Endothelial cell of umbilical vein (primary cell): ENCODE data around the gene LCN9. TPM values are rescaled to one million over a fixed set of nuclear protein-coding genes. Genes with fewer than 3 reads are reported as not detected.

ENCODE experiments used
- BruUV-seq: library from RNA; stranded (reverse); fragments of 400-500 nt; replicated peaks from 2 replicates; lab custom pipeline; 2021; lab: Mats Ljungman, UMichigan
- CTCF ChIA-PET: fragments of 300-600, 350-600 bp; sonication (Branson Sonifier 250); formaldehyde crosslinking; loops from one replicate; lab custom pipeline; 2021; ENCODE audit warnings: antibody characterized with exemption, inconsistent platforms; lab: Charles Lee
- POLR2A ChIA-PET: fragments of 300-600, 350-600 bp; sonication (Branson Sonifier 250); formaldehyde crosslinking; loops from one replicate; lab custom pipeline; 2021; ENCODE audit warnings: antibody characterized with exemption, inconsistent platforms; lab: Charles Lee
- DNase-seq: peaks from one replicate; pipeline ENCODE4 v3.0.0-alpha.2; 2011; ENCODE audit warnings: low read depth, low spot score
- FAIRE-seq: peaks from 2 replicates; lab custom pipeline; 2011; peaks lifted over from hg19 to GRCh38; lab: Jason Lieb, UNC
- H2AFZ ChIP-seq: 2 replicates; pipeline ENCODE4 v1.6.0; 2012; ENCODE audit warnings: low read depth, low read length, control low read depth, inconsistent platforms
- H3K27ac ChIP-seq: 2 replicates; pipeline ENCODE4 v1.5.1; 2011; ENCODE audit warnings: low read depth, mild to moderate bottlenecking, control low read depth, low read length, moderate library complexity; ENCODE audit not compliant: insufficient read depth
- H3K27me3 ChIP-seq, 2 experiments: 2 replicates each; pipeline versions ENCODE4 v1.6.0 to v1.6.1; 2011; ENCODE audit warnings: low read length in 2 of 2, mixed read lengths in 1 of 2; ENCODE audit not compliant: control insufficient read depth in 2 of 2, insufficient read depth in 2 of 2
- H3K36me3 ChIP-seq, 2 experiments: 2 replicates in 1 of 2; 3 replicates in 1 of 2; pipeline ENCODE4 v1.5.1; 2011; ENCODE audit warnings: low read length in 2 of 2, mild to moderate bottlenecking in 1 of 2, moderate library complexity in 1 of 2; ENCODE audit not compliant: control insufficient read depth in 2 of 2, insufficient read depth in 2 of 2; ENCODE audit errors: extremely low read depth in 1 of 2
- H3K4me1 ChIP-seq: 3 replicates; pipeline ENCODE4 v1.5.1; 2011; ENCODE audit warnings: mild to moderate bottlenecking, low read length; ENCODE audit not compliant: control insufficient read depth, insufficient read depth; ENCODE audit errors: extremely low read depth
- H3K4me2 ChIP-seq: 2 replicates; pipeline ENCODE4 v1.6.1; 2011; ENCODE audit warnings: low read length, control low read depth, mixed read lengths; ENCODE audit not compliant: insufficient read depth
- H3K4me3 ChIP-seq, 3 experiments: fragments of 200-600 bp in 1 of 3; sonication (generic), shearing (Covaris generic) in 1 of 3; replicated peaks in 1 of 3; 2 replicates each; pipeline ENCODE4 v1.5.1; 2011 to 2016; ENCODE audit warnings: control low read depth in 3 of 3, low read length in 3 of 3, mild to moderate bottlenecking in 2 of 3, inconsistent platforms in 1 of 3, low read depth in 1 of 3, moderate library complexity in 1 of 3; ENCODE audit not compliant: insufficient read depth in 1 of 3
- H3K79me2 ChIP-seq: 2 replicates; pipeline ENCODE4 v1.6.0; 2012; ENCODE audit warnings: low read length, inconsistent platforms; ENCODE audit not compliant: control insufficient read depth, insufficient read depth
- H3K9ac ChIP-seq: replicated peaks from 2 replicates; pipeline ENCODE3; 2011; ENCODE audit warnings: low read length, control low read depth; ENCODE audit not compliant: insufficient read depth; ENCODE audit errors: extremely low read depth
- H3K9me1 ChIP-seq: replicated peaks from 3 replicates; pipeline ENCODE4 v1.6.0; 2011; ENCODE audit warnings: mild to moderate bottlenecking, low read length; ENCODE audit not compliant: control insufficient read depth, insufficient read depth; ENCODE audit errors: extremely low read depth
- H3K9me3 ChIP-seq: replicated peaks from 2 replicates; pipeline ENCODE4 v1.5.1; 2012; ENCODE audit warnings: low read length, inconsistent platforms; ENCODE audit not compliant: control insufficient read depth, insufficient read depth
- H4K20me1 ChIP-seq: replicated peaks from 2 replicates; pipeline ENCODE3; 2011; ENCODE audit warnings: mild to moderate bottlenecking, low read length; ENCODE audit not compliant: control insufficient read depth, insufficient read depth; ENCODE audit errors: extremely low read depth
- EZH2 ChIP-seq: IDR thresholded peaks from 2 replicates; pipeline ENCODE4 v1.6.1; 2012; ENCODE audit warnings: borderline replicate concordance, low read depth, mild to moderate bottlenecking, moderate library complexity, low read length, inconsistent platforms; ENCODE audit not compliant: severe bottlenecking
- FOS ChIP-seq: IDR thresholded peaks from 2 replicates; pipeline ENCODE4 v1.6.1; 2011; ENCODE audit warnings: mild to moderate bottlenecking, low read length, moderate library complexity, borderline replicate concordance; ENCODE audit not compliant: insufficient read depth
- GATA2 ChIP-seq: IDR thresholded peaks from 2 replicates; pipeline ENCODE4 v1.7.0; 2011; ENCODE audit warnings: low read depth, mild to moderate bottlenecking, moderate library complexity, mixed read lengths, low read length; ENCODE audit not compliant: insufficient read length, insufficient read depth
- JUN ChIP-seq: IDR thresholded peaks from 2 replicates; pipeline ENCODE4 v1.6.1; 2011; ENCODE audit warnings: borderline replicate concordance, low read depth; ENCODE audit not compliant: insufficient read length, insufficient read depth
- MYC ChIP-seq: IDR thresholded peaks from one replicate; pipeline ENCODE4 v1.6.1; 2011; ENCODE audit warnings: mild to moderate bottlenecking, low read depth, low read length
- POLR2A ChIP-seq: IDR thresholded peaks from 2 replicates; pipeline ENCODE4 v1.6.1; 2012; ENCODE audit warnings: low read depth, mild to moderate bottlenecking, control low read depth, low read length
- POLR2AphosphoS5 ChIP-seq: IDR thresholded peaks from 2 replicates; pipeline ENCODE4 v1.6.1; 2012; ENCODE audit warnings: low read depth, mild to moderate bottlenecking, control low read depth, low read length, moderate library complexity; ENCODE audit not compliant: insufficient read depth
- dilution Hi-C: fragments of 300-500 bp; cut with MboI; formaldehyde crosslinking; loops from one replicate; pipeline ENCODE4 v1.15.0; 2019; ENCODE audit warnings: low sequenced_read_pairs; ENCODE audit not compliant: extremely low pct_ligation_motif_present
- intact Hi-C: fragments of 100-400 bp; cut with micrococcal nuclease; formaldehyde crosslinking; loops from one replicate; pipeline ENCODE4 v1.10.0; 2022
- polyA plus RNA-seq, 4 experiments: library from polyadenylated mRNA; depleted of rRNA in 3 of 4; stranded (reverse) in 3 of 4; unstranded in 1 of 4; fragments of >200 nt; gene quantifications; 2 replicates each; pipeline versions ENCODE4 v1.2.1 to v1.2.3, GENCODE V29; 2011 to 2012; ENCODE audit warnings: missing spikeins in 1 of 4
- total RNA-seq: library from RNA; stranded (reverse); gene quantifications from 2 replicates; pipeline ENCODE4 v1.2.3, GENCODE V29; 2021
- TF ChIP-seq, protein P1 (sequence below), 2 donors: IDR thresholded peaks; 1 replicate in 1 of 2; 2 replicates in 1 of 2; pipeline ENCODE4 v1.5.1; 2011; ENCODE audit warnings: low read length in 2 of 2, mild to moderate bottlenecking in 2 of 2, moderate library complexity in 2 of 2, control low read depth in 1 of 2, inconsistent platforms in 1 of 2, low read depth in 1 of 2; ENCODE audit not compliant: insufficient read depth in 1 of 2; ENCODE audit errors: extremely low read depth in 1 of 2
- TF ChIP-seq, protein P2 (sequence below): IDR thresholded peaks from 2 replicates; pipeline ENCODE4 v1.6.1; 2011; ENCODE audit not compliant: insufficient read depth, insufficient read length

The LCN9 gene
- total and polyA plus RNA-seq, 2 donors (not counting 3 experiments of a cell fraction or from before 2014, with no cell fraction given), result not detected

DNA sequence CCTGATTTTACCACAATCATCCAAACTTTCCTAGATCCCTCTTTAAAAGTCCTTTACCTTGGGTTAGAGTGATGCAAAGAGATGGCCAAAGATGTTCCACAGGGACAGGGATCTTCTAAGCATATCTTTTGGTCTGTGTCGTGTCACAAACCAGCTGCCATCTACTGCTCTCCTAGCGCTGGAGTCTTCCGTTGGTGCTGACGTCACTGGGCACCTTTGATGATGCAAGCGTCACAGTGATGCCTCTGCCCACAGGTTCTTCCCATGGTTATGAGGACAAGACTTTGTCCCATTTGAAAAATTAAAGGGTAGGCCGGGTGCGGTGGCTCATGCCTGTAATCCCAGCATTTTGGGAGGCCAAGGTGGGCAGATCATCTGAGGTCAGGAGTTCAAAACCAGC is 22.1 kb upstream of the LCN9 start:
- intact Hi-C loops (no loop called here), dilution Hi-C loops (no loop called here)
- no peaks in the 10 kb centered on the region for H4K20me1 ChIP-seq
- peaks cover 11% of the 10 kb centered on the region for H3K4me1 ChIP-seq
- TF ChIP-seq FOS (no peak), EZH2 (no peak), POLR2A (no peak), GATA2 (no peak), JUN (no peak), POLR2AphosphoS5 (no peak), MYC (no peak)
- TF ChIP-seq, protein P1, sequence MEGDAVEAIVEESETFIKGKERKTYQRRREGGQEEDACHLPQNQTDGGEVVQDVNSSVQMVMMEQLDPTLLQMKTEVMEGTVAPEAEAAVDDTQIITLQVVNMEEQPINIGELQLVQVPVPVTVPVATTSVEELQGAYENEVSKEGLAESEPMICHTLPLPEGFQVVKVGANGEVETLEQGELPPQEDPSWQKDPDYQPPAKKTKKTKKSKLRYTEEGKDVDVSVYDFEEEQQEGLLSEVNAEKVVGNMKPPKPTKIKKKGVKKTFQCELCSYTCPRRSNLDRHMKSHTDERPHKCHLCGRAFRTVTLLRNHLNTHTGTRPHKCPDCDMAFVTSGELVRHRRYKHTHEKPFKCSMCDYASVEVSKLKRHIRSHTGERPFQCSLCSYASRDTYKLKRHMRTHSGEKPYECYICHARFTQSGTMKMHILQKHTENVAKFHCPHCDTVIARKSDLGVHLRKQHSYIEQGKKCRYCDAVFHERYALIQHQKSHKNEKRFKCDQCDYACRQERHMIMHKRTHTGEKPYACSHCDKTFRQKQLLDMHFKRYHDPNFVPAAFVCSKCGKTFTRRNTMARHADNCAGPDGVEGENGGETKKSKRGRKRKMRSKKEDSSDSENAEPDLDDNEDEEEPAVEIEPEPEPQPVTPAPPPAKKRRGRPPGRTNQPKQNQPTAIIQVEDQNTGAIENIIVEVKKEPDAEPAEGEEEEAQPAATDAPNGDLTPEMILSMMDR (IDR thresholded peaks at IDR 0.05; ENCODE audit: extremely low read depth in 1 of 2, insufficient read depth in 1 of 2, low read depth in 1 of 2, low read length in 2 of 2), result no peak
- TF ChIP-seq, protein P2, sequence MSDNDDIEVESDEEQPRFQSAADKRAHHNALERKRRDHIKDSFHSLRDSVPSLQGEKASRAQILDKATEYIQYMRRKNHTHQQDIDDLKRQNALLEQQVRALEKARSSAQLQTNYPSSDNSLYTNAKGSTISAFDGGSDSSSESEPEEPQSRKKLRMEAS, result no peak
- H3K79me2 ChIP-seq, result no peaks in the 10 kb centered on the region
- H3K9ac ChIP-seq, result no peak overlapping the region
- no peak overlapping the region for H3K4me2 ChIP-seq
- H3K9me3 ChIP-seq, result no peaks in the 10 kb centered on the region
- FAIRE-seq, result no peak
- no peak overlapping the region for H2AFZ ChIP-seq
- H3K4me3 ChIP-seq, result no peak overlapping the region
- peak overlapping the region; percentile 78 for H3K27ac ChIP-seq
- BruUV-seq, result no TSS peak
- CTCF ChIA-PET, result no interaction called here
- no peak for DNase-seq
- no peaks in the 10 kb centered on the region for H3K9me1 ChIP-seq
- POLR2A ChIA-PET, result no interaction called here
- H3K27me3 ChIP-seq, result no peaks in the 10 kb centered on the region
- no peaks in the 10 kb centered on the region for H3K36me3 ChIP-seq
